ENCODE results near the gene FHOD3. TPM values are rescaled to one million over a fixed set of nuclear protein-coding genes. Genes with fewer than 3 reads are reported as not detected.

FHOD3 gene
- total and polyA plus RNA-seq, 2 of the 8 experiments (the other 6 are each of a cell fraction or from before 2014, with no cell fraction given): 9.7 to 10.5 TPM

DNA sequence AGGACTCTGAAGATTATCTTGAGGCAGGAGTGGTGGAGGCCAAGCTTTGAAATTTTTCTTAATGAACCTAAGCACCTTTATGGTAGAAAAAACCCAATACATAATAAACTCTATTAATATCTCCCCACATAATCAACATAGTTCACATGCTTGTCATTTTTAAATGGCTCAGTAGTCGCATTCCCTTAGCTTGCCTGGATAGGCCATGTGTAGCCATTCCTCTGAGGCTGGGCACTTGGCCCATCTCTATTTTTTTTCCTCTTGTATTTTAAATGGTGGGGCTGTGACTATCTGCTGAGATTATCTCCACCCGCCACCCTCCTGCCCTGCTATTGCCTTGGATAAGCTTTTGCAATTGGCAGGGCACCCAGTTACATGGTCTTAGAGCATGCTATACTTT, 143.1 kb downstream of the FHOD3 start:
- Histone ChIP-seq H4K91ac (replicated peaks; ENCODE audit: insufficient read length, low read length) (no peak overlapping the region), H3K9ac (replicated peaks in 1 of 4; ENCODE audit: extremely low read depth in 1 of 4, low read depth in 3 of 4, low read length in 3 of 4) (no peak overlapping the region), H3K27me3 (replicated peaks in 1 of 4; ENCODE audit: control insufficient read depth in 3 of 4, extremely low read depth in 1 of 4, insufficient read depth in 3 of 4, low read length in 3 of 4) (no peaks in the 10 kb centered on the region), H2AK5ac (ENCODE audit: low read depth, low read length) (no peak overlapping the region), H3K4me1 (replicated peaks in 1 of 4; ENCODE audit: control insufficient read depth in 3 of 4, insufficient read depth in 4 of 4, low read length in 3 of 4) (no peaks in the 10 kb centered on the region; a peak in 1 of 7 replicates), H3K23ac (ENCODE audit: insufficient read length) (no peak overlapping the region), H2AFZ (ENCODE audit: low read length) (no peak overlapping the region), H3K4me3 (ENCODE audit: extremely low read depth in 1 of 4, insufficient read depth in 2 of 4, low read depth in 3 of 4, low read length in 4 of 4) (no peak overlapping the region), H3K18ac (ENCODE audit: extremely low read depth, low read length) (no peak overlapping the region), H2BK5ac (ENCODE audit: low read depth, low read length) (no peak overlapping the region), H3K79me2 (ENCODE audit: control insufficient read depth in 1 of 2, insufficient read depth in 2 of 2, low read length in 2 of 2) (no peaks in the 10 kb centered on the region), H3K79me1 (ENCODE audit: low read depth, low read length) (no peaks in the 10 kb centered on the region), H3K36me3 (ENCODE audit: control insufficient read depth in 2 of 4, insufficient read depth in 4 of 4, low read length in 3 of 4) (no peaks in the 10 kb centered on the region), H3K14ac (ENCODE audit: insufficient read length) (no peak overlapping the region), H3K9me3 (ENCODE audit: insufficient read depth in 2 of 2, low read depth in 1 of 2, low read length in 1 of 2) (peaks cover 0 to 8% of the 10 kb centered on the region in 2 experiments; a peak in 1 of 4 replicates), H2BK12ac (ENCODE audit: low read depth, low read length) (no peak overlapping the region), H3K56ac (replicated peaks; ENCODE audit: insufficient read length, low read depth, low read length) (no peak overlapping the region), H3K23me2 (ENCODE audit: low read depth, low read length) (no peaks in the 10 kb centered on the region), H3K4ac (replicated peaks; ENCODE audit: insufficient read length, low read depth, low read length) (no peak overlapping the region), H2BK120ac (replicated peaks; ENCODE audit: low read depth, low read length) (no peak overlapping the region), H4K20me1 (replicated peaks in 1 of 2; ENCODE audit: control insufficient read depth in 1 of 2, insufficient read depth in 2 of 2, low read length in 2 of 2) (no peaks in the 10 kb centered on the region), H3K4me2 (ENCODE audit: insufficient read depth in 1 of 2, low read depth in 2 of 2, low read length in 2 of 2) (no peak overlapping the region), H4K8ac (ENCODE audit: extremely low read depth, insufficient read depth, low read length) (no peak overlapping the region), H2BK15ac (ENCODE audit: low read length) (no peak overlapping the region), H2BK20ac (ENCODE audit: low read length) (no peak overlapping the region), H4K5ac (ENCODE audit: insufficient read length, low read depth, low read length) (no peak overlapping the region), H3K27ac (ENCODE audit: low read depth, low read length) (no peak overlapping the region)
- TF ChIP-seq HDAC2 (IDR thresholded peaks at IDR 0.05; ENCODE audit: borderline replicate concordance in 1 of 2, low read depth in 2 of 2, low read length in 2 of 2): no peak
- POLR2A ChIA-PET (ENCODE audit: partially characterized antibody): interaction anchor here (1.2 kb wide), 1 partner anchor 11 kb away, joined by 3 read pairs; no protein-coding TSS in a partner anchor
- WGBS, 2 experiments (ENCODE audit: extremely low coverage in 1 of 2, insufficient coverage in 1 of 2, insufficient read length in 1 of 2, insufficient replicate concordance in 2 of 2, low coverage in 1 of 2, low lambda C conversion rate in 2 of 2, missing lambda C conversion rate in 1 of 2): 84% methylated on average over 2 of the region's 2 CpGs; no CpG with 5 or more reads in 1 of the 2 experiments
- DNase-seq (ENCODE audit: low read depth in 1 of 2, low spot score in 2 of 2) (no peak), FAIRE-seq (no peak)
- CTCF ChIA-PET (ENCODE audit: partially characterized antibody): interaction anchor here (0.9 to 15.7 kb wide), 8 partner anchors 8 to 247 kb away, joined by 3 to 163 read pairs (median 5); no protein-coding TSS in a partner anchor
